ENCODE measurements around the gene RNASEH2A. TPM values are rescaled to one million over a fixed set of nuclear protein-coding genes. Genes with fewer than 3 reads are reported as not detected.

Gene RNASEH2A
- total RNA-seq, 3 donors from 2014 or later (not counting 1 experiment from before 2014, with no cell fraction given), result 6.6 to 8.7 (median 7.4) TPM

GRCh38 chr19:12838886-12839756 is 32.7 kb downstream of the RNASEH2A start:
- H3K27me3 Mint-ChIP-seq (ENCODE audit: low read depth in 2 of 2), result peaks cover 50 to 59% of the 10 kb centered on the region in 2 donors
- H3K4me1 Mint-ChIP-seq, result peaks cover 20 to 42% of the 10 kb centered on the region in 2 donors
- ATAC-seq, result peak in 2 of 3 donors; percentile 34 to 48
- no peak overlapping the region for H3K4me3 ChIP-seq (ENCODE audit: low read length)
- peak in 1 of 2 donors; percentile 54 for DNase-seq
- WGBS (ENCODE audit: insufficient coverage), result 39% methylated on average over 13 of the region's 21 CpGs
- H3K9me3 ChIP-seq (ENCODE audit: control insufficient read depth, insufficient read depth, low read length), result peaks cover 12% of the 10 kb centered on the region
- H3K4me3 Mint-ChIP-seq, result peak overlapping the region; percentile 35
- H3K27me3 ChIP-seq (ENCODE audit: control insufficient read depth, insufficient read depth, low read length), result peaks cover 71% of the 10 kb centered on the region
- intact Hi-C loops (cut with micrococcal nuclease), result no loop called here
- H3K36me3 Mint-ChIP-seq, result no peaks in the 10 kb centered on the region
- H3K4me1 ChIP-seq (ENCODE audit: control insufficient read depth, insufficient read depth, low read length), result peaks cover 38% of the 10 kb centered on the region
- H3K27ac Mint-ChIP-seq, result no peak overlapping the region
- H3K9me3 Mint-ChIP-seq, result no peaks in the 10 kb centered on the region
- no peaks in the 10 kb centered on the region for H3K36me3 ChIP-seq (ENCODE audit: control insufficient read depth, insufficient read depth, low read length)
- H3K27ac ChIP-seq (ENCODE audit: low read length), result no peak overlapping the region
- no peak for TF ChIP-seq CTCF (IDR thresholded peaks at IDR 0.05)

- Histone ChIP-seq H3K27me3 (ENCODE audit: control insufficient read depth, insufficient read depth, low read length) (peaks cover 58% of the 10 kb centered on the region), H3K4me3 (ENCODE audit: low read length) (no peak overlapping the region), H3K27ac (ENCODE audit: low read length) (no peak overlapping the region), H3K9me3 (ENCODE audit: control insufficient read depth, insufficient read depth, low read length) (peaks cover 6% of the 10 kb centered on the region), H3K4me1 (ENCODE audit: control insufficient read depth, insufficient read depth, low read length) (peaks cover 26% of the 10 kb centered on the region), H3K36me3 (ENCODE audit: control insufficient read depth, insufficient read depth, low read length) (no peaks in the 10 kb centered on the region)
- Mint-ChIP-seq H3K36me3 (no peaks in the 10 kb centered on the region), H3K4me3 (no peak overlapping the region), H3K27me3 (ENCODE audit: low read depth in 2 of 2) (peaks cover 48 to 54% of the 10 kb centered on the region in 2 donors), H3K9me3 (no peaks in the 10 kb centered on the region), H3K4me1 (peaks cover 16 to 34% of the 10 kb centered on the region in 2 donors), H3K27ac (no peak overlapping the region)
- peak; percentile 31 to 47 (median 39) for ATAC-seq
- TF ChIP-seq CTCF (IDR thresholded peaks at IDR 0.05), result no peak
- DNase-seq, result peak in 1 of 2 donors; percentile 49
- intact Hi-C loops (cut with micrococcal nuclease), result loop anchor here (5.0 kb wide), 1 partner anchor 33 kb away; the partner anchor contains the start of gene RNASEH2A
- 32% methylated on average over 43 of the region's 43 CpGs for WGBS (ENCODE audit: insufficient coverage)
These were observed 34.0 kb downstream of the RNASEH2A start for GRCh38 chr19:12840091-12841079.

GRCh38 chr19:12841094-12841493 is 34.7 kb downstream of the RNASEH2A start:
- Mint-ChIP-seq H3K4me3 (peak overlapping the region; percentile 48), H3K27me3 (ENCODE audit: low read depth in 2 of 2) (peaks cover 48 to 54% of the 10 kb centered on the region in 2 donors), H3K27ac (no peak overlapping the region), H3K4me1 (peaks cover 16 to 34% of the 10 kb centered on the region in 2 donors), H3K36me3 (no peaks in the 10 kb centered on the region), H3K9me3 (no peaks in the 10 kb centered on the region)
- WGBS (ENCODE audit: insufficient coverage), result 8% methylated on average over 29 of the region's 29 CpGs
- no peak for TF ChIP-seq CTCF (IDR thresholded peaks at IDR 0.05)
- Histone ChIP-seq H3K4me3 (ENCODE audit: low read length) (no peak overlapping the region), H3K4me1 (ENCODE audit: control insufficient read depth, insufficient read depth, low read length) (peaks cover 26% of the 10 kb centered on the region), H3K27ac (ENCODE audit: low read length) (no peak overlapping the region), H3K36me3 (ENCODE audit: control insufficient read depth, insufficient read depth, low read length) (no peaks in the 10 kb centered on the region), H3K9me3 (ENCODE audit: control insufficient read depth, insufficient read depth, low read length) (peaks cover 4% of the 10 kb centered on the region), H3K27me3 (ENCODE audit: control insufficient read depth, insufficient read depth, low read length) (peaks cover 53% of the 10 kb centered on the region)
- ATAC-seq (no peak), DNase-seq (peak in 1 of 2 donors; percentile 26)
- intact Hi-C loops (cut with micrococcal nuclease), result loop anchor here (5.0 kb wide), 1 partner anchor 34 kb away; the partner anchor contains the start of gene RNASEH2A

Data from natural killer cell (primary cell).